ENCODE data around the gene CLCNKB. TPM values are rescaled to one million over a fixed set of nuclear protein-coding genes. Genes with fewer than 3 reads are reported as not detected.

CLCNKB gene
- total RNA-seq, 2 experiments from 2014 or later: not detected

- peak; percentile 88 for TF ChIP-seq CTCF (IDR thresholded peaks at IDR 0.05)
- H3K36me3 Mint-ChIP-seq (ENCODE audit: low read depth): no peaks in the 10 kb centered on the region
- intact Hi-C loops (cut with micrococcal nuclease): loop anchor here (1.0 to 10.0 kb wide), 2 partner anchors 109 to 286 kb away; partner anchors contain the start of gene SZRD1
- peak; percentile 90 for ATAC-seq
- ChIA-PET CTCF (interaction anchor here (0.6 to 10.2 kb wide), 45 partner anchors 8 to 315 kb away, joined by 3 to 299 read pairs (median 4); partner anchors contain the start of genes CPLANE2 and EPHA2), POLR2A (interaction anchor here (0.6 to 1.5 kb wide), 4 partner anchors 9 to 223 kb away, joined by 3 read pairs; no protein-coding TSS in a partner anchor)
- H3K27ac Mint-ChIP-seq: peak overlapping the region; percentile 67
- H3K27me3 Mint-ChIP-seq: peaks cover 5% of the 10 kb centered on the region
- DNase-seq: peak; percentile 89
- no peaks in the 10 kb centered on the region for H3K9me3 Mint-ChIP-seq
- H3K4me3 Mint-ChIP-seq: peak overlapping the region; percentile 54
- H3K4me1 Mint-ChIP-seq (ENCODE audit: low read depth): peaks cover 8% of the 10 kb centered on the region
Observed at GRCh38 chr1:16078925-16079656, 35.5 kb downstream of the CLCNKB start.

- Mint-ChIP-seq H3K4me3 (no peak overlapping the region), H3K27ac (no peak overlapping the region), H3K9me3 (no peaks in the 10 kb centered on the region), H3K27me3 (no peaks in the 10 kb centered on the region), H3K36me3 (ENCODE audit: low read depth) (no peaks in the 10 kb centered on the region), H3K4me1 (ENCODE audit: low read depth) (peaks cover 8% of the 10 kb centered on the region)
- CTCF ChIA-PET: interaction anchor here (1.7 to 10.2 kb wide), 9 partner anchors 10 to 167 kb away, joined by 4 to 299 read pairs (median 14); partner anchors contain the start of gene CPLANE2
- no peak for DNase-seq
- POLR2A ChIA-PET: no interaction called here
- ATAC-seq: no peak
- TF ChIP-seq CTCF (IDR thresholded peaks at IDR 0.05): no peak
- intact Hi-C loops (cut with micrococcal nuclease): no loop called here
Observed at GRCh38 chr1:16080422-16081150, 37.0 kb downstream of the CLCNKB start.

GRCh38 chr1:16081636-16082035 is 38.1 kb downstream of the CLCNKB start:
- ChIA-PET CTCF (interaction anchor here (0.7 to 10.2 kb wide), 23 partner anchors 8 to 172 kb away, joined by 3 to 299 read pairs (median 6); partner anchors contain the start of genes CPLANE2 and FAM131C), POLR2A (no interaction called here)
- intact Hi-C loops (cut with micrococcal nuclease): no loop called here
- no peak for DNase-seq
- H3K27ac Mint-ChIP-seq: no peak overlapping the region
- no peak for TF ChIP-seq CTCF (IDR thresholded peaks at IDR 0.05)
- H3K36me3 Mint-ChIP-seq (ENCODE audit: low read depth): no peaks in the 10 kb centered on the region
- H3K4me1 Mint-ChIP-seq (ENCODE audit: low read depth): peaks cover 8% of the 10 kb centered on the region
- no peaks in the 10 kb centered on the region for H3K27me3 Mint-ChIP-seq
- no peak for ATAC-seq
- no peaks in the 10 kb centered on the region for H3K9me3 Mint-ChIP-seq
- H3K4me3 Mint-ChIP-seq: no peak overlapping the region

GRCh38 chr1:16082283-16083038 is 38.9 kb downstream of the CLCNKB start:
- CTCF ChIA-PET: interaction anchor here (0.7 to 10.2 kb wide), 30 partner anchors 9 to 282 kb away, joined by 3 to 299 read pairs (median 4); partner anchors contain the start of genes CPLANE2 and FAM131C
- Mint-ChIP-seq H3K36me3 (ENCODE audit: low read depth) (no peaks in the 10 kb centered on the region), H3K4me1 (ENCODE audit: low read depth) (peaks cover 8% of the 10 kb centered on the region), H3K27me3 (no peaks in the 10 kb centered on the region), H3K27ac (no peak overlapping the region), H3K4me3 (no peak overlapping the region), H3K9me3 (no peaks in the 10 kb centered on the region)
- peak; percentile 75 for TF ChIP-seq CTCF (IDR thresholded peaks at IDR 0.05)
- peak; percentile 78 for DNase-seq
- peak; percentile 49 for ATAC-seq
- intact Hi-C loops (cut with micrococcal nuclease): no loop called here
- POLR2A ChIA-PET: no interaction called here
